ENCODE results near the gene YARS1. TPM values are rescaled to one million over a fixed set of nuclear protein-coding genes. Genes with fewer than 3 reads are reported as not detected.

The YARS1 gene
- total RNA-seq, 1 experiment from 2014 or later = 194 TPM

GRCh38 chr1:32858791-32859190 is 41.6 kb upstream of the YARS1 start:
- no CpG with 5 or more reads among the region's 7 CpGs for whole genome bisulfite sequencing (ENCODE audit: extremely low coverage, insufficient read length, low lambda C conversion rate)
- Histone ChIP-seq H4K5ac (ENCODE audit: insufficient read length, low read depth, low read length) (no peak overlapping the region), H3K79me1 (ENCODE audit: insufficient read depth, low read depth, low read length, poor library complexity, severe bottlenecking) (no peaks in the 10 kb centered on the region), H2BK20ac (ENCODE audit: low read depth, low read length, poor library complexity, severe bottlenecking) (no peak overlapping the region), H3K18ac (ENCODE audit: insufficient read length, low read depth, low read length) (no peak overlapping the region), H3K79me2 (ENCODE audit: insufficient read depth, low read length) (no peaks in the 10 kb centered on the region), H2AK5ac (ENCODE audit: insufficient read length, low read length) (no peak overlapping the region), H3K4me2 (ENCODE audit: insufficient read depth, insufficient read length, low read length) (no peak overlapping the region), H4K91ac (ENCODE audit: insufficient read length, low read depth, low read length) (no peak overlapping the region), H2AFZ (ENCODE audit: low read length) (no peak overlapping the region), H4K20me1 (ENCODE audit: control insufficient read depth, insufficient read depth, insufficient read length) (no peaks in the 10 kb centered on the region), H2BK15ac (ENCODE audit: low read depth, low read length) (no peak overlapping the region), H3K27me3 (ENCODE audit: insufficient read depth, low read length) (no peaks in the 10 kb centered on the region), H3K27ac (ENCODE audit: insufficient read length, low read depth, low read length) (no peak overlapping the region), H4K8ac (replicated peaks; ENCODE audit: insufficient read length, low read depth, low read length) (no peak overlapping the region), H2BK12ac (ENCODE audit: insufficient read length, low read depth, low read length) (no peak overlapping the region), H3K9me3 (ENCODE audit: control insufficient read depth, low read depth, low read length) (no peaks in the 10 kb centered on the region), H3K23ac (ENCODE audit: insufficient read length, low read depth, low read length) (no peak overlapping the region), H3K9ac (ENCODE audit: extremely low read depth, insufficient read length, low read length) (no peak overlapping the region), H3T11ph (ENCODE audit: low read length) (no peak overlapping the region), H3K4me1 (ENCODE audit: insufficient read depth, low read length) (no peaks in the 10 kb centered on the region), H3K23me2 (ENCODE audit: insufficient read length, low read depth, low read length, poor library complexity, severe bottlenecking) (no peaks in the 10 kb centered on the region), H2BK5ac (ENCODE audit: insufficient read length, low read length) (no peak overlapping the region), H2BK120ac (ENCODE audit: low read depth, low read length, poor library complexity, severe bottlenecking) (no peak overlapping the region), H3K56ac (ENCODE audit: insufficient read length, low read depth, low read length) (no peak overlapping the region), H3K14ac (ENCODE audit: insufficient read depth, low read length) (no peak overlapping the region), H3K4ac (ENCODE audit: low read depth, low read length) (no peak overlapping the region)
- no peak overlapping the region; a peak in 1 of 7 replicates for H3K27ac Mint-ChIP-seq
- H3K9me3 Mint-ChIP-seq = no peaks in the 10 kb centered on the region
- no peaks in the 10 kb centered on the region for H3K27me3 Mint-ChIP-seq (ENCODE audit: low read depth)
- peaks cover 13 to 47% (median 46%) of the 10 kb centered on the region in 3 experiments for H3K36me3 Mint-ChIP-seq (ENCODE audit: insufficient read depth in 1 of 3, low read depth in 3 of 3)
- DNase-seq = no peak
- no peak for TF ChIP-seq CTCF (conservative IDR thresholded peaks at IDR 0.05)
- no peak overlapping the region for H3K4me3 Mint-ChIP-seq
- no peaks in the 10 kb centered on the region for H3K4me1 Mint-ChIP-seq
